Kidney (tissue), 14 donors: Measurements from ENCODE around the gene CBLB. TPM values are rescaled to one million over a fixed set of nuclear protein-coding genes. Genes with fewer than 3 reads are reported as not detected.

Source experiments
- DNase-seq, 5 donors: peaks; one replicate each; pipeline ENCODE4 v3.0.0-alpha.2; 2013 to 2020
- FAIRE-seq: peaks from 2 replicates; lab custom pipeline; 2012; peaks lifted over from hg19 to GRCh38; lab: Jason Lieb, UNC
- H3K27ac ChIP-seq, 2 donors: one replicate each; pipeline ENCODE4 v1.7.0; 2013; ENCODE audit warnings: low read depth in 2 of 2, low read length in 2 of 2, inconsistent platforms in 1 of 2
- H3K27me3 ChIP-seq: one replicate; pipeline ENCODE4 v1.7.1; 2013; ENCODE audit warnings: low read length, inconsistent platforms; ENCODE audit not compliant: control insufficient read depth, insufficient read depth
- H3K36me3 ChIP-seq, 3 donors: one replicate each; pipeline versions ENCODE4 v1.7.0 to v1.7.1; 2013; ENCODE audit warnings: low read length in 3 of 3, control low read depth in 1 of 3, inconsistent platforms in 1 of 3; ENCODE audit not compliant: insufficient read depth in 3 of 3, control insufficient read depth in 2 of 3
- H3K4me1 ChIP-seq, 3 donors: one replicate each; pipeline versions ENCODE4 v1.7.0 to v1.7.1; 2013; ENCODE audit warnings: low read length in 3 of 3, inconsistent platforms in 1 of 3, low read depth in 1 of 3; ENCODE audit not compliant: control insufficient read depth in 2 of 3, insufficient read depth in 2 of 3
- H3K4me3 ChIP-seq, 3 donors: one replicate each; pipeline versions ENCODE4 v1.7.0 to v1.8.1; 2013; ENCODE audit warnings: low read length in 3 of 3, control low read depth in 1 of 3, inconsistent platforms in 1 of 3
- H3K9ac ChIP-seq, 3 donors: one replicate each; pipeline versions ENCODE4 v1.7.0 to v1.7.1; 2013; ENCODE audit warnings: low read length in 3 of 3, control low read depth in 1 of 3, inconsistent platforms in 1 of 3
- H3K9me3 ChIP-seq, 3 donors: one replicate each; pipeline versions ENCODE4 v1.7.0 to v1.7.1; 2013; ENCODE audit warnings: low read length in 3 of 3, control low read depth in 1 of 3, inconsistent platforms in 1 of 3; ENCODE audit not compliant: control insufficient read depth in 2 of 3, insufficient read depth in 1 of 3
- intact Hi-C: fragments of 100-400 bp; cut with DNase I; formaldehyde crosslinking; loops from one replicate; pipeline ENCODE4 v1.11.1; 2022
- polyA plus RNA-seq: library from polyadenylated mRNA; stranded (reverse); fragments of 350-450 nt; fragmentation: Illumina TruSeq; extraction: RNeasy Lipid Tissue Mini Kit (QIAGEN cat#74804); gene quantifications from one replicate; pipeline ENCODE4 v1.2.3, GENCODE V29; 2014; ENCODE audit warnings: low read depth, low replicate concordance; ENCODE audit not compliant: insufficient read depth
- total RNA-seq: library from RNA; stranded (reverse); fragmentation: NEBNext Ultra II Directional; extraction: Animal tissue kit (Norgen Biotek cat#: 25700); gene quantifications from one replicate; pipeline ENCODE4 v1.2.1, GENCODE V29; 2021
- TF ChIP-seq, protein P1 (sequence below): IDR thresholded peaks from 3 replicates; pipeline ENCODE4 v1.5.1; 2012; ENCODE audit warnings: mild to moderate bottlenecking, moderate library complexity, borderline replicate concordance; ENCODE audit not compliant: insufficient read depth; ENCODE audit errors: extremely low read depth
- donor health status: control.
- donor health status: control.
- donor health status: control.
- donor health status: control.
- donor health status: control.
- donor health status: DM: yes; HTN: yes; CAD: no.
- donor health status: Normal renal cell carcinoma (clear cell type).

Gene CBLB
- total and polyA plus RNA-seq, 2 donors from 2014 or later = 7.7 to 48.4 TPM

DNA sequence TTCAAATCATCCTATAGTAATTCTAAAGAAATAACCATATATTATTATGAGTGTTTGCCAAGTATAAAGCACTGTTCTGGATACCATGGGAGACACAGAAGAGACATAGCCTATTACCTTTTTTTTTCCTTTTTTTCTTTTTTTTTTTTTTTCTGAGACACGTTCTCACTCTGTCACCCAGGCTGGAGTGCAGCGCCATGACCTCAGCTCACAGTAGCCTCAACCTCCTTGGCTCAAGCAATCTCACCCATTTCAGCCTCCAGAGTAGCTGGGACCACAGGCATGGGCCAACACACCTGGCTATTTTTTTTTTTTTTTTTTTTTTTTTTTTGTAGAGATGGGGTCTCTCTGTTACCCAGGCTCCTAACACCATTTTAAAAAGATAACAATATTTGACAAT is 30.9 kb downstream of the CBLB start:
- Histone ChIP-seq H3K27me3 (no peaks in the 10 kb centered on the region), H3K9ac (no peak overlapping the region), H3K4me1 (peaks cover 2 to 6% (median 6%) of the 10 kb centered on the region in 3 donors), H3K27ac (no peak overlapping the region), H3K9me3 (no peaks in the 10 kb centered on the region), H3K4me3 (no peak overlapping the region), H3K36me3 (no peaks in the 10 kb centered on the region)
- FAIRE-seq = no peak
- TF ChIP-seq, protein P1, sequence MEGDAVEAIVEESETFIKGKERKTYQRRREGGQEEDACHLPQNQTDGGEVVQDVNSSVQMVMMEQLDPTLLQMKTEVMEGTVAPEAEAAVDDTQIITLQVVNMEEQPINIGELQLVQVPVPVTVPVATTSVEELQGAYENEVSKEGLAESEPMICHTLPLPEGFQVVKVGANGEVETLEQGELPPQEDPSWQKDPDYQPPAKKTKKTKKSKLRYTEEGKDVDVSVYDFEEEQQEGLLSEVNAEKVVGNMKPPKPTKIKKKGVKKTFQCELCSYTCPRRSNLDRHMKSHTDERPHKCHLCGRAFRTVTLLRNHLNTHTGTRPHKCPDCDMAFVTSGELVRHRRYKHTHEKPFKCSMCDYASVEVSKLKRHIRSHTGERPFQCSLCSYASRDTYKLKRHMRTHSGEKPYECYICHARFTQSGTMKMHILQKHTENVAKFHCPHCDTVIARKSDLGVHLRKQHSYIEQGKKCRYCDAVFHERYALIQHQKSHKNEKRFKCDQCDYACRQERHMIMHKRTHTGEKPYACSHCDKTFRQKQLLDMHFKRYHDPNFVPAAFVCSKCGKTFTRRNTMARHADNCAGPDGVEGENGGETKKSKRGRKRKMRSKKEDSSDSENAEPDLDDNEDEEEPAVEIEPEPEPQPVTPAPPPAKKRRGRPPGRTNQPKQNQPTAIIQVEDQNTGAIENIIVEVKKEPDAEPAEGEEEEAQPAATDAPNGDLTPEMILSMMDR = no peak
- intact Hi-C loops = no loop called here
- no peak for DNase-seq

DNA sequence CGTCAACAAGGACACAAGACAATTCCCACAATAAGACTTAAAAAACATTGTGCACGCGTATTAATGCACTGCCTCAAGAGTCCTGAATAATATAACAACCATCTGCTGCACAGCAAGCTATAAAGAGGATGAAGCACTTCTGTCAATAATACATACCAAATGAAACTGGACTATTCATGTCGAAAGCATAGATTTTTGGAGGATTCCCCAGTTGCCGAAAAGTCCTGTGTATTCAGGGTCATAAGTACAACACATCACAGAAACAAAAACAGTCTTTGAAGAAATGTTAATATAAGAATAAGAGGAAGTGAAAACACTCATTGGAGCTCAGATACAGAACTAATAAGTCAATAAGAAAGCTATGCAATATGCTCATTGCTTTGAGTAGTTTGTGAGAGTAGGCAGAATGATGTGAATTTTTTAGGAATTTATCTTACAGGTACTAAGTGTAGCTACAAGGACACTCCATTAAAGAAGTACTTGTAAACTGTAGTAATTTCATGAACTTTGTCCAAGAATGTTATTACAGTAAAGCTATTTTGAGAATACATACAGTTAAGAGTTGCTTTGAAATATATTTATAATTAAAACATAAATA is 31.6 kb downstream of the CBLB start:
- H3K4me3 ChIP-seq = no peak overlapping the region
- intact Hi-C loops = no loop called here
- H3K27me3 ChIP-seq = no peaks in the 10 kb centered on the region
- peaks cover 2 to 6% (median 6%) of the 10 kb centered on the region in 3 donors for H3K4me1 ChIP-seq
- H3K9ac ChIP-seq = peak overlapping the region in 1 of 3 donors; percentile 6
- H3K36me3 ChIP-seq = no peaks in the 10 kb centered on the region
- FAIRE-seq (peak; percentile 21), DNase-seq (no peak)
- H3K27ac ChIP-seq = no peak overlapping the region
- TF ChIP-seq, protein P1 = no peak
- H3K9me3 ChIP-seq = no peaks in the 10 kb centered on the region

DNA sequence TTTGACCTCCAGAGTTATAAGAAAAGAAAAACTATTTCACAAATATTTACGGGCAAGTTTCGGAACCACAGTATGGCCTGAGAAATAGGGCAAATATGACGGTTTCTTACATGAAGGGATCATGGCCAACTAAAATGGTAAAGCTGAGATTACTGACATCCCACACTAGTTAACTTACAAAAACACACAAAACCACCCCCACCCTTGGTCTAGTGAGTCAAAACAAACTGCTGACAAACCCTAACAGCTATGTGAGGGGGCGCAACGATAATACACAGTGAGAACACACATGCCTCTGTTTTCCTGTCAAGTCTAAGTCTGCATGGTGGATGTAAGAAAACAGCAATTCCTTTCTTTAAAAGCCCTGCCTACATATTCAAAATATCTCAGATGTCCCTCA is 32.3 kb downstream of the CBLB start:
- Histone ChIP-seq H3K4me1 (peaks cover 2 to 8% (median 6%) of the 10 kb centered on the region in 3 donors), H3K27ac (no peak overlapping the region), H3K9ac (no peak overlapping the region), H3K4me3 (no peak overlapping the region), H3K27me3 (no peaks in the 10 kb centered on the region), H3K9me3 (no peaks in the 10 kb centered on the region), H3K36me3 (no peaks in the 10 kb centered on the region)
- DNase-seq (peak in 1 of 5 donors; percentile 46), FAIRE-seq (no peak)
- TF ChIP-seq, protein P1 = no peak
- intact Hi-C loops = no loop called here

DNA sequence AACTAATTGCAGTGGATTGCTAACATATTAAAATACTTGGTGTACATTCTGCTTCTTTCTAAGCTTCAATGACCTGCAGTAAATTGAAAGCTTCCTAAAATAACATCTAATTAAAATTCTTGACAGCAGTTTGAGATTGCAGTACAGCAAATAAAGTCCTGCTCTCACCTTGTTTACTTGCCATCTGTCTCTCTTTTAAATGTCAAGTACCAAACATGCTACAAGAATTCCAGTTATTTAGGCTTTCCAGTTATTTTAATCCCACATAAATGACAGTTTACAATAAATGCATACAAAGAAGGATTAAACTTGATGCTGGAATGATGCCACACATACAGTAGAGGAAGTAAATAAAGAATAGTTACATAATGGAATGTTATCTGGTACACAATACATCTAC is 33.2 kb downstream of the CBLB start:
- peak overlapping the region in 1 of 2 donors; percentile 56 for H3K27ac ChIP-seq
- DNase-seq = peak in 2 of 5 donors; percentile 29 to 45
- H3K9me3 ChIP-seq = no peaks in the 10 kb centered on the region
- peak overlapping the region in 1 of 3 donors; percentile 12 for H3K9ac ChIP-seq
- TF ChIP-seq, protein P1 = no peak
- intact Hi-C loops = no loop called here
- H3K4me3 ChIP-seq = no peak overlapping the region
- no peaks in the 10 kb centered on the region for H3K27me3 ChIP-seq
- FAIRE-seq = peak; percentile 76
- H3K4me1 ChIP-seq = peaks cover 2 to 10% (median 6%) of the 10 kb centered on the region in 3 donors
- H3K36me3 ChIP-seq = no peaks in the 10 kb centered on the region
